Keratinocyte (primary cell): ENCODE data around the gene FKBP1B. TPM values are rescaled to one million over a fixed set of nuclear protein-coding genes. Genes with fewer than 3 reads are reported as not detected.

Source experiments
- DNase-seq: peaks from one replicate; pipeline ENCODE4 v3.0.0-alpha.2; 2011; ENCODE audit warnings: low read depth, missing footprints, low spot score
- FAIRE-seq: peaks from 2 replicates; lab custom pipeline; 2011; peaks lifted over from hg19 to GRCh38; lab: Jason Lieb, UNC
- H2AFZ ChIP-seq: 2 replicates; pipeline ENCODE4 v1.6.0; 2012; ENCODE audit warnings: low read length, control low read depth, inconsistent platforms; ENCODE audit not compliant: control insufficient read depth
- H3K27ac ChIP-seq: 2 replicates; pipeline ENCODE4 v1.5.1; 2011; ENCODE audit warnings: low read length; ENCODE audit not compliant: control insufficient read depth, insufficient read depth
- H3K27me3 ChIP-seq: 3 replicates; pipeline ENCODE4 v1.6.0; 2011; ENCODE audit warnings: low read length; ENCODE audit not compliant: control insufficient read depth, insufficient read depth; ENCODE audit errors: extremely low read depth
- H3K36me3 ChIP-seq, 2 experiments: 2 replicates in 1 of 2; 3 replicates in 1 of 2; pipeline ENCODE4 v1.5.1; 2011; ENCODE audit warnings: low read length in 2 of 2, mild to moderate bottlenecking in 1 of 2; ENCODE audit not compliant: control insufficient read depth in 2 of 2, insufficient read depth in 2 of 2; ENCODE audit errors: extremely low read depth in 1 of 2
- H3K4me1 ChIP-seq: 3 replicates; pipeline ENCODE4 v1.5.1; 2011; ENCODE audit warnings: low read length; ENCODE audit not compliant: control insufficient read depth, insufficient read depth; ENCODE audit errors: extremely low read depth
- H3K4me2 ChIP-seq: 3 replicates; pipeline ENCODE4 v1.6.0; 2011; ENCODE audit warnings: low read depth, low read length; ENCODE audit not compliant: control insufficient read depth, insufficient read depth; ENCODE audit errors: extremely low read depth
- H3K4me3 ChIP-seq, 3 experiments: fragments of 200-600 bp in 1 of 3; sonication (generic) in 1 of 3; 2 replicates in 2 of 3; 3 replicates in 1 of 3; pipeline ENCODE4 v1.5.1; 2011 to 2016; ENCODE audit warnings: low read length in 3 of 3, mild to moderate bottlenecking in 3 of 3, control low read depth in 2 of 3, inconsistent platforms in 1 of 3, low read depth in 1 of 3, mixed read lengths in 1 of 3, mixed run types in 1 of 3, moderate library complexity in 1 of 3; ENCODE audit not compliant: control insufficient read depth in 2 of 3, insufficient read depth in 2 of 3; ENCODE audit errors: extremely low read depth in 1 of 3
- H3K79me2 ChIP-seq: 2 replicates; pipeline ENCODE4 v1.6.0; 2012; ENCODE audit warnings: low read length; ENCODE audit not compliant: control insufficient read depth, insufficient read depth
- H3K9ac ChIP-seq: 3 replicates; pipeline ENCODE4 v1.6.0; 2011; ENCODE audit warnings: low read length; ENCODE audit not compliant: control insufficient read depth, insufficient read depth; ENCODE audit errors: extremely low read depth
- H3K9me1 ChIP-seq: 3 replicates; pipeline ENCODE4 v1.6.0; 2011; ENCODE audit warnings: low read length; ENCODE audit not compliant: control insufficient read depth, insufficient read depth; ENCODE audit errors: extremely low read depth
- H3K9me3 ChIP-seq: 2 replicates; pipeline ENCODE4 v1.5.1; 2012; ENCODE audit warnings: low read depth, low read length; ENCODE audit not compliant: control insufficient read depth
- H4K20me1 ChIP-seq: 3 replicates; pipeline ENCODE4 v1.6.0; 2011; ENCODE audit warnings: low read length; ENCODE audit not compliant: control insufficient read depth, insufficient read depth; ENCODE audit errors: extremely low read depth
- EZH2 ChIP-seq: IDR thresholded peaks from one replicate; pipeline ENCODE4 v1.6.1; 2012; ENCODE audit warnings: inconsistent platforms, mild to moderate bottlenecking, low read length, moderate library complexity
- dilution Hi-C: fragments of 300-500 bp; cut with MboI; formaldehyde crosslinking; loops from one replicate; pipeline ENCODE4 v1.7.0; 2020; ENCODE audit warnings: low sequenced_read_pairs; ENCODE audit not compliant: extremely low pct_ligation_motif_present
- polyA minus RNA-seq, 3 experiments: library from RNA; depleted of rRNA, polyadenylated mRNA; stranded (reverse); fragments of >200 nt; gene quantifications; 1 replicate in 1 of 3; 2 replicates in 1 of 3; 3 replicates in 1 of 3; pipeline ENCODE4 v1.2.3, GENCODE V29; 2011
- polyA plus RNA-seq, 5 experiments: library from polyadenylated mRNA; depleted of rRNA in 3 of 5; stranded (reverse) in 3 of 5; stranded (forward) in 1 of 5; unstranded in 1 of 5; fragments of >200 nt; gene quantifications; 1 replicate in 1 of 5; 2 replicates in 3 of 5; 3 replicates in 1 of 5; pipeline versions ENCODE4 v1.2.1 to v1.2.3, GENCODE V29; 2011 to 2012; ENCODE audit warnings: missing spikeins in 2 of 5, low read depth in 1 of 5, low replicate concordance in 1 of 5
- TF ChIP-seq, protein P1 (sequence below), 3 experiments: IDR thresholded peaks in 1 of 3; conservative IDR thresholded peaks in 1 of 3; optimal IDR thresholded peaks in 1 of 3; 2 replicates in 2 of 3; 3 replicates in 1 of 3; pipeline versions ENCODE3 to v1.5.1; 2011; ENCODE audit warnings: low read length in 3 of 3, mild to moderate bottlenecking in 3 of 3, moderate library complexity in 2 of 3, control low read depth in 1 of 3, inconsistent platforms in 1 of 3; ENCODE audit not compliant: insufficient read depth in 2 of 3; ENCODE audit errors: extremely low read depth in 1 of 3

FKBP1B gene
- 21.9 to 27.9 TPM (median 24.5 TPM) in 3 replicates for polyA plus RNA-seq
- polyA plus RNA-seq (2011; ENCODE audit: low read depth), result 2.3 TPM
- 24.8 and 29.9 TPM in 2 replicates for polyA plus RNA-seq (2011; cell fraction: cytosol; rRNA removed)
- 9.5 and 11.9 TPM in 2 replicates for polyA plus RNA-seq (2011; cell fraction: nucleus; rRNA removed)
- polyA plus RNA-seq (2012; ENCODE audit: low replicate concordance), result 7.7 and 16.8 TPM in 2 replicates
- polyA minus RNA-seq, result 9.1 to 16.9 TPM (median 14.9 TPM) in 3 replicates
- 5.8 TPM for polyA minus RNA-seq (2011; cell fraction: cytosol; rRNA and poly(A)+ RNA removed)
- polyA minus RNA-seq (2011; cell fraction: nucleus; rRNA and poly(A)+ RNA removed), result 1.7 and 2.9 TPM in 2 replicates

DNA sequence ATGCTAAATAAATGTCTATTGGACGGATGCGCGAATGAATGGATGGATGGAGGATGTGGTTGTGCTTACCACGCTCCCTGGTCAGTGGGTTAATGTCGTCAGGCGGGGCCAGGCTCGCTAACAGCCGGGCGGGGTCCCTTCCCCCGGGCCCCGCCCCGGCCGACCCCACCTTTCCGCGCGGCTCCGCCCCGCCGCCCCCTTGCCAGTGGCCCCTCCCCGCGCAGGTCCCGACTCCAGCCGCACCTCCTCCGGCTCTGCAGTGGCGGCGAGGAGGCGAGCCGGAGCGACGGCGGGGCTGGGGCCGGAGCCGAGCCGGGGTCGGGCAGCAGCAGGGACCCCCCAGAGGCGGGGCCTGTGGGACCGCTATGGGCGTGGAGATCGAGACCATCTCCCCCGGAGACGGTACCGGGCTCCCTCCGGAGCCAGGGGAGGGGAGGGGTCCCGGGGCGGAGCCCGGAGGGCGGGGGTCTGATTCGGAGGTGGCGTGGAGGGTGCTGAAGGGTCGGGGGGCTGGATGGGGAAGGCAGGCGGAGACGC is at the start of gene FKBP1B:
TSS of gene FKBP1B (plus strand) at position 257 of the 537 bp plus-strand sequence. CDS start at position 366, 109 bp downstream.
- Histone ChIP-seq H3K79me2 (peaks cover 10% of the 10 kb centered on the region), H3K27me3 (no peaks in the 10 kb centered on the region), H3K4me2 (peak within 1 kb of the TSS; percentile 79), H3K9me3 (no peaks in the 10 kb centered on the region), H3K4me3 (peak within 1 kb of the TSS; percentile 67 to 86 (median 76)), H3K4me1 (peaks cover 10% of the 10 kb centered on the region), H3K27ac (no peak within 1 kb of the TSS), H3K9ac (peak within 1 kb of the TSS; percentile 54), H2AFZ (peak within 1 kb of the TSS; percentile 82), H3K9me1 (no peaks in the 10 kb centered on the region), H3K36me3 (no peaks in the 10 kb centered on the region), H4K20me1 (no peaks in the 10 kb centered on the region)
- TF ChIP-seq, protein P1, sequence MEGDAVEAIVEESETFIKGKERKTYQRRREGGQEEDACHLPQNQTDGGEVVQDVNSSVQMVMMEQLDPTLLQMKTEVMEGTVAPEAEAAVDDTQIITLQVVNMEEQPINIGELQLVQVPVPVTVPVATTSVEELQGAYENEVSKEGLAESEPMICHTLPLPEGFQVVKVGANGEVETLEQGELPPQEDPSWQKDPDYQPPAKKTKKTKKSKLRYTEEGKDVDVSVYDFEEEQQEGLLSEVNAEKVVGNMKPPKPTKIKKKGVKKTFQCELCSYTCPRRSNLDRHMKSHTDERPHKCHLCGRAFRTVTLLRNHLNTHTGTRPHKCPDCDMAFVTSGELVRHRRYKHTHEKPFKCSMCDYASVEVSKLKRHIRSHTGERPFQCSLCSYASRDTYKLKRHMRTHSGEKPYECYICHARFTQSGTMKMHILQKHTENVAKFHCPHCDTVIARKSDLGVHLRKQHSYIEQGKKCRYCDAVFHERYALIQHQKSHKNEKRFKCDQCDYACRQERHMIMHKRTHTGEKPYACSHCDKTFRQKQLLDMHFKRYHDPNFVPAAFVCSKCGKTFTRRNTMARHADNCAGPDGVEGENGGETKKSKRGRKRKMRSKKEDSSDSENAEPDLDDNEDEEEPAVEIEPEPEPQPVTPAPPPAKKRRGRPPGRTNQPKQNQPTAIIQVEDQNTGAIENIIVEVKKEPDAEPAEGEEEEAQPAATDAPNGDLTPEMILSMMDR (optimal IDR thresholded peaks at IDR 0.05 in 1 of 3, IDR thresholded peaks at IDR 0.05 in 1 of 3, conservative IDR thresholded peaks at IDR 0.05 in 1 of 3; ENCODE audit: extremely low read depth in 1 of 3, insufficient read depth in 2 of 3, low read length in 3 of 3), result no peak
- no peak for TF ChIP-seq EZH2
- FAIRE-seq (no peak), DNase-seq (no peak)
- dilution Hi-C loops, result no loop called here

DNA sequence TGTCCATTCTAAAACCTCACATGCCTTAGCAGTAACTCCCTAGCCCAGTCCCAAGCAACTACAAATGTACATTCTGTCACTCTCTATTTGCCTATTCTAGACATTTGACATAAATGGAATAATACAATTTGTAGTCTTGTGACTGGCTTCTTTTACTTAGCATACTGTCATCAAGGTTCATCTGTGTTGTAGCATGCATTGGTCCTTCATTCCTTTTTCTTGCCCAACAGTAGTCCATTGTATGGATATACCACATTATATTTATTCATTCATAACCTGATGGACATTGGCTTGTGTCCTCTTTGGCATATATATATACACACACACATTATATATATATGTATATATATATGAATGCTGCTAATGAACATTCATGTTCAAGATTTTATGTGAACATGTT is 41.8 kb upstream of the FKBP1B start:
- Histone ChIP-seq H3K9me3 (no peaks in the 10 kb centered on the region), H3K79me2 (no peaks in the 10 kb centered on the region), H3K9ac (no peak overlapping the region), H3K27ac (no peak overlapping the region), H3K4me2 (no peak overlapping the region), H3K36me3 (no peaks in the 10 kb centered on the region), H4K20me1 (peaks cover 3% of the 10 kb centered on the region), H3K4me3 (no peak overlapping the region), H2AFZ (no peak overlapping the region), H3K9me1 (no peaks in the 10 kb centered on the region), H3K4me1 (no peaks in the 10 kb centered on the region), H3K27me3 (peaks cover 29% of the 10 kb centered on the region)
- dilution Hi-C loops, result no loop called here
- TF ChIP-seq, protein P1 (optimal IDR thresholded peaks at IDR 0.05 in 1 of 3, IDR thresholded peaks at IDR 0.05 in 1 of 3, conservative IDR thresholded peaks at IDR 0.05 in 1 of 3; ENCODE audit: extremely low read depth in 1 of 3, insufficient read depth in 2 of 3, low read length in 3 of 3), result no peak
- TF ChIP-seq EZH2, result no peak
- DNase-seq, result no peak
- FAIRE-seq, result no peak
